Stimulated activated CD8-positive, alpha-beta memory T cell treated with anti-CD3 and anti-CD28 coated beads, Interleukin-4, amount 100 ng/mL, for 1 hour (primary cell): ENCODE results near the gene SPPL2B.

Experiments
- DNase-seq, 2 donors: peaks; one replicate each; pipeline ENCODE4 v3.0.0-alpha.2; 2020; ENCODE audit warnings: low read depth in 2 of 2, low spot score in 1 of 2

SPPL2B gene

DNA sequence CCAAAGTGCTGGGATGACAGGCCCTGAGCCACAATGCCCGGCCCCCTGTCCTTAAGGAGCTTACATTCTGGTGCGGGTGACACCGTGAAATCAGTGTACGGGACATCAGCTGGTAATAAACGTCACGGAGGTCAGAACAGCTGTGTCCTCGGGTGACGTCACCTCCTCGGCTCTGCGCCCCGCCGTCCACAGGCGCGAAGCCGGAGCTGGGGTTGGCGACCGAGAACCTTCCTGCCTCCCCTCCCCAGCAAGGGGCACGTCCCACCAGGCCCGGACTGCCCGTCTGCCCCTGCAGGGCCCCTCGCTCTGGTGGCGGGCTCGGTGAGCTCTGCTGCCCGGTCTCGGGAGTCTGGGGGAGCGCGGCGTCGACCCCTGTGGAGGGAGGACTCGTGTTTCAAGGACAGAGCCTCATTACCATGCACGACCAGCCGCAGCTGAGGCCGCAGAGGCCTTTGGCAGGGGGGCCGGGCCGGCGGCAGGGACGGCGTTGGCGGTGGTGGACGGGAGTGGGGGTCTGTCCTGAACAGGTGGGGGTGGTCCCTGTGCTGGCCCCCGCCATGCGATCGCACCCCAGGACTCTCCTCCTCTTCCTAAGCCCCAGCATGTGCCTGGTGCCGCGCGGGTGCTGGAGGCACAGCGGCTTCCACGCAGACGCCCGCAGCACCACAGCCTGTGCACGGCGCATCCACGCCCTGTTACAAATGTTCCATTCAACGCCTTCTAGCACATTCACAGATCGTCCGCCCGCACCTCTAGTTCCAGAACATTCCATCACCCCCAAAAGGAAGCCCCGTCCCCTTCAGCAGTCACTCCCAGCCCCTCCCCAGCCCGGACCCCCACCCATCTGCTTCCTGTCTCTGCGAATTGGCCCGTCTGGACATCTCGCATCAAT, 25.9 kb upstream of the SPPL2B start:
- no peak for DNase-seq

DNA sequence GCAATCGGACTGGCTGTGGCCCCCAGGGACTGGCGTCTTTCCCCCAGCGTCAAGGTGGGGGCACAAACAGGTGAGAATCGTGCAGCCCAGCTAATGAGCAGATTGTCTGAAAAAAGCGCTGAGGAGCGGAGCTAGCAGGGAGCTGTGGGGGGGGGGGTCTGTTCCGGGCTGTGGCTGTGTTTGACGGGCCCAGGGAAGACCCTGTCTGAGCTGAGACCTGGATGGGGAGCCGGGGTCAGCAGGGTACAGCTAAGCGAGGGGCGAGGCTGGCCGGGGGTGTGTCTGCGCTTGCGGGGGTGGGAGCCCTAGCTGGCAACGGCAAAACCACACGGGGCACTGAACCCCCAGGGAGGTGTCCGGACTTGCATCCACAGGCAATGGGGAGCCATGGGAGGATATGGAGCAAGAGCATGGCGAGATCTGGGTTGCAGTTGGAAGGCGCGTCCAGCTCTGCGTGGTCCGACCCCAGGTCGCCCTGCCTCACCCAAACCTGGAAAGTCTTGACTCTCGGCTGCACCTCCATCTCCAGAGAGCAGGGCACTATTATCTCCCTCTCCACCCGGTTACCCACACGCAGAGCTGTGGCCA, 25.2 kb upstream of the SPPL2B start:
- DNase-seq: no peak

DNA sequence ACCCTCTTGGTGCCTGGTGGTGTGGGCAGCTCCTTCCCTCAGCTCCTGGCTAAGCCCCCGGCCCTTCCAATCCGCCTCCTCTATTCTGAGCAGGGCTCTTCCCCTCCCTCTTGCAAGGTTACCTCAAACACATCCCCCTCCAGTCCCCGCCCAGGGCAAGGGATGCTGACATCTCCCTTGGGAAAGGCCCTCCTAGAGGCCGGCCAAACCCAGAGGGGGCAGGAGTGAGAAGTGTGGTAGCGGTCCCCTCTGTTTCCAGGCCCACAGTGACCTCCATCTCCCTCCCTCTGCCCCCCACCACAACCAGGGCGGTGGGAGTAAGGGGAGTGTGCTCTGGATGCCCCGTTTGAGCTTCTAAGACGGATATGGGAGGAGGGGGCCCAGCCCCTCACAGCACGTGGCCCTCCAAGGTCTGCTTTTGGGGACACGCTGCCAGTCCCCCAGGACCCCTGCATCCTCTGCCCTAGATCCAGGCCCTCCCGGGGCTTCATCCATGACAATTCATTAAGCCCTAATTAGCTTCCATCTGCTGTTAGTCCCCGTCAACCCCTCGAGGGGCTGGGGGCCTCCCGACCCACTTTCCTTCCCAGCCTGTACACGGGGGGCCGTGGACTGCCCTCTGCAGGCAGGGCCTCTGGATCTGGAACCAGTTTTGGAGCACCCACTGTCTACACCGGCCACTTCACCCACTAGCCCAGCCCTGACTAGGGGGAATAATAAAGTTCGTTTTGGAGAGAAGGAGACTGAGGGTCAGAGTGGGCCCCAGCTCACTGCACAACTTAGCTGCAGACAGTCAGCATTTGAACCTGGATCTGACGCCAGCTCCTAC, 22.8 kb upstream of the SPPL2B start:
- no peak for DNase-seq

DNA sequence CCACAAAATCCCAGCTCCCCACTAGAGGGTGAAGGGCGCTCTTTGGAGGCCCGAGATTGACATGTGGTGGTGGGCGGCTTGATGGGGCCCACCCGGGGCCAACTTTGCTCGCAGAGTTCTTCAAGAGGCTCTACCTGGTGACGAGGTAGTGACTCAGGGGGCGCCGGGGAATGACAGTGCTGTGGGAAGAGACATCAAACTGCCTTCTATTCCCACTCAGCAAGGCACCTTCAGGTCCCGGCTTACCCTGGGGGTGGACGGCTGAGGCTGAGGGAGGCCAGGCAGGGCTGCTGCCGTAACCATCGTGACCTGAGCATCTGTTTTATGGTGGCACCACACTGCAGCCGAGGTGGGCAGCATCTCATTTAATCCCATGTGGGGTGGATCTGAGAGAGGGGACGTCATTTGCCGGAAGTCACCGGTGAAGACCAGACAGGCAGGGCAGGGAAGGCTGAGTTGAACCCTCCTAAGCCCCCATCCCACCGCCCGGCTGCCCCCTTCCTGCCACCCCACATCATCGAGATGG, 22.1 kb upstream of the SPPL2B start:
- no peak for DNase-seq

DNA sequence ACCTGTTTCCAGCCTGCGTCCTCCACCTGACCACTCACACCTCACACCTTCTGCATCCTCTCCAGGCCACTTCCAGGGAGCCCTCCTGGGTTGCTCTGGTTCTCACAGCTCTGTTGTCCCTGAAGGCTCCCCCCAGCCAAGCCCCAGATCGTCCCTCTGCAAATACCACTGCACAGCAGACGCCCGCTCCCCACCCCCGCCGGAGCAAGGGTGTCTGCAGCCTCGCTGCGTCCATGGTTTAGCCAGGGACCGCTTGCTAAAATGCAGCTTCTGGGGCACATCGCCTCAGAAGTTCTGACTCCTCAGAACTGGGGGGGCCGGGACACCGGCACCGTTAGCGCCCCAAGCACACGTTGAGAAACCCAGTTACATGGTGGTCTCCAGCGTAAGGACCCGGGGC, 21.5 kb upstream of the SPPL2B start:
- DNase-seq: no peak

DNA sequence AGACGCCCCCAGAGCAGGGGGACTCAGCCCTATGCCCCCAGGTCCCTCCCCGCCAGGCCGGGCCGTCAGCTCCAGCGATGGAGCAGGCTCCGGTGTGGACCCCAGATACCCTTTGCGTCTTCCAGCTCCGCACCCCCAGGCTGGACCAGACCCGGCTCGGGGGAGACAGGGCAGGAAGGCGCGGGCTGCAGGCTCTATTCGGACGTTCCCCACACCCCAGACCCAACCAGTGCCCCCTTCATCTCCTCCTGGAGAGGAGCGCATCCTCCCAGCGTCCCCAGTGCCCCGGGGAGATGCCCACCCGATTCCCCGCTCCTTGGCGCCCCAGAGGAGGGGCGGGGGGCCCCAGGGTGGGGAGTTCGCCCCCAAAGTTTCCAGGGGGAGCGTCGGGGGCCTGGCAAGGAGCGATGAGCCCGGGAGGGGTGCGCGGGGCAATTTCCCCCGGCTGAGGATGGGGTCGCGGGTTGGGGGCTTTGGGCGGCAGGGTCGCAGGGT, 20.9 kb upstream of the SPPL2B start:
- no peak for DNase-seq

DNA sequence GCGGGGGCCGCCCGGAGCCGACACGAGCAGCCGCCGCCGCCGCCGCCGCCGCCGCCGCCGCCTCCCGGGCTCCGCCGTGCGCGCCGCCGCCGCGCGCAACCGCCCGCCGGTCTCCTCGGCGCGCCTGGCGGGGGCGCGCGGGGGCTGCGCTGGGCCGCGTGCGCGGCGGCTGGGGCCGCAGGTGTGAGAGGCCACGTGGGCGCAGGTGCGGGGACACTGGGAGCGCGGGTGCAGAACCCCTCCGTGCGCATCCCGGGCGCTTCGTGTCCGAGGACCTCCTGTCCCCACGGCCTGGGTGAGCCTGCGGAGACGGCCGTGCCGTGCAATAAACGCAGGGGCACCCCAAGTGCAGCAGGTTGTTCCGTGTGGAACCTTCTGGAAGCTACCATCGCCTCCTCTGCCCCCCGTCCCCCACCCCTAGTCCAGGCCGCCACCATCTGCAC, 20.3 kb upstream of the SPPL2B start, which contains the start of gene LINGO3:
Gene LINGO3 (minus strand): TSS at position 41 of the 443 bp plus-strand sequence. CDS start 16,378 bp downstream, outside the sequence.
- no peak for DNase-seq

DNA sequence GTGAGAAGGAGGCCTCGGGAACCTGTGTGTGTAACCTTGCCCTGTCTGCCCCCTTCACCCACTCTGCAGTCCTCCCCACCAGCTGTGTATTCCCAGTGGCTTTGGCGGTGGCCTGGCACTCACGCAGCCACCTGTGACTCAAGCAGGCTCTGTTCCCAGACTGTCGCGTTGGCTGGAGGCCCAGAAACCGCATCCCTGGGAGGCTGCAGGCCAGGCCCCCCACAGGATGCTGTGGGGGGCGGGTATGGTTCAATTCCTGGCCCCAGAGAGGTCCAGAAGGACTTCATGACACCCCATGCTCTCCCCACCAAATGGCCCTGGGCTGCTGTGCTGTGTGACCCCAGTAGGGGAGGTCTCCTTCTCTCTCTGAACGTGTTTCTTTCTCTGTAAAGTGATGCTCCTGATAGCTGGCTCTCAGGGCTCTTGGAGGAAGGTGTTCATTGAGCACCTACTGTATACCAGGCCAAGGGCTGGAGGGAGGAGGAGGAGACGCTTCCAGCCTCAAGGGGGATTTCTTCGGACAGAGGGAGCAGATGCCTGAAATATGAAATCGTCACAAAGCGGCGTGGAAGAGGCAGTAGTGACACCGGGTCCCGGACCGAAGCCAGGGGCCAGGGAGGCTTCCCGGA, 18.6 kb upstream of the SPPL2B start:
- no peak for DNase-seq

DNA sequence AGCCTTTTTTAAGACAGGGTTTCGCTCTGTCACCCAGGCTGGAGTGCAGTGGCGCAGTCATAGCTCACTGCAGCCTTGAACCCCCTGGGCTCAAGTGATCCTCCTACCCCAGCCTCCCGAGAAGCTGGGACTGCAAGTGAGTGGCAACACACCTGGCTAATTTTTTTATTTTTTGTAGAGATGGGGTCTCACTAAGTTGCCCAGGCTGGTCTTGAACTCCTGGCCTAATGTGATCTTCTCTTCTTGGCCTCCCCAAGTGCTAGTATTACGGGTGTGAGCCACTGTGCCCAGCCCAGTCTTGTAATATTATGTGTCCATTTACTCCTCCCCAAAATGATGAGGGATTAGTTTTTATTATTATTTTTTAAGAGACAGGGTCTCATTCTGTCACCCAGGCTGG, 17.4 kb upstream of the SPPL2B start:
- DNase-seq: no peak

DNA sequence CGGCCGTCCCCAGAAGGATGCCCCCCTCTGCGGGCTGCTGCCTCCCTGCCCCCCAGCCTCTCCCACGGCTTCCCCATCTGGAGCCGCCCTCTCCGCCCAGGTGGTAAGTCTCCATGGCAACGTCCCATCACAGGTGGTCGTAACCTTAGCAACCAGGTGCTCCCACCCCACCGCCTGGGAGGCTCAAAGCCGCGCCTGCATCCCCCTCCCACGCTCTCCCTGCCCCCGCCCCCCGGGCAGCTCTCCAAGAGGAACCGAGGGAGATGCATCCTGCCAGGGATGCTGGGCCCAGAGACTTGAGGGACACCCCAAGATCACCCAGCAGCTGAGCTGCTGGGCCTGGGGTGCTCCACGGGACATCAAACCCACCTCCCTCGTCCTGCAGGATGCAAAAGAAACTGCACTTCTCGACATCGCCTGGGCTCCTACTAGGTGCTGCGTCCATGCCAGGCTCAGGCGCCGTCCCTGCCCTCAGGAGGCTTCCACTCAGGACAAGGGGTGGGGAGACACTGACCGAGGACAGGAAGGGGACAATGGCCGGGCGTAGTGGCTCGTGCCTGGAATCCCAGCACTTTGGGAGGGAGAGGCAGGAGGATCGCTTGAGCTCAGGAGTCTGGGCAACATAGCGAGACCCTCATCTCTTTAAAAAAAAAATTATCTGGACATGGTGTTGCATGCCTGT, 15.5 kb upstream of the SPPL2B start:
- DNase-seq: no peak

DNA sequence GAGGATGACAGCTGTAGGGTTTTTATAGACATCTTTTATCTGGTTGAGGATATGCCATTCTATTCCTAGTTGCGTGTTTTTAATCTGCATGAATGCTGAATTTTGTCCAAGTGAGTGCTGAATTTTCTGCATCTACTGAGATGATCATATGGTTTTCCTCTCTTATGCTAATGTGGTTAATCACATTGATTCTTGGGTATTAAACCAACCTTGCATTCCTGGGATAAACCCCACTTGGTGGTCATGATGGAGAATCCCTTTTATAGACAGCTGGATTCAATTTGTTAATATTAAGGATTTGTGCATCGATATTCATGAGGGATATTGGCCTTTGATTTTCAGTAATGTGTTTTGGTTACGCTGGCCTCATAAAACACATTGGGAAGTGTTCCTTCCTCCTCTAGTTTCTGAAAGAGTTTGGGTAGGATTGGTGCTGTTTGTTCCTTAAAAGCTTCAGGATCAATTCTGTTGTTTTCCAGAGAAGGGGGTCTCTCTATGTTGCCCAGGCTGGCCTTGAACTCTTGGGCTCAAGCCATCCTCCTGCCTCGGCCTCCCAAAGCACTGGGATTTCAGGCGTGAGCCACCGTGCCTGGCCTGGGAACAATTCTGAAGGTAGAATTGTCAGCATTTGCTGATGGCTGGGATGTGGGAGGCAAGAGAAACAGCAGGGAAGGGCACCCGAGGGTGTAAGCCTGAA, 13.2 kb upstream of the SPPL2B start:
- DNase-seq: no peak

DNA sequence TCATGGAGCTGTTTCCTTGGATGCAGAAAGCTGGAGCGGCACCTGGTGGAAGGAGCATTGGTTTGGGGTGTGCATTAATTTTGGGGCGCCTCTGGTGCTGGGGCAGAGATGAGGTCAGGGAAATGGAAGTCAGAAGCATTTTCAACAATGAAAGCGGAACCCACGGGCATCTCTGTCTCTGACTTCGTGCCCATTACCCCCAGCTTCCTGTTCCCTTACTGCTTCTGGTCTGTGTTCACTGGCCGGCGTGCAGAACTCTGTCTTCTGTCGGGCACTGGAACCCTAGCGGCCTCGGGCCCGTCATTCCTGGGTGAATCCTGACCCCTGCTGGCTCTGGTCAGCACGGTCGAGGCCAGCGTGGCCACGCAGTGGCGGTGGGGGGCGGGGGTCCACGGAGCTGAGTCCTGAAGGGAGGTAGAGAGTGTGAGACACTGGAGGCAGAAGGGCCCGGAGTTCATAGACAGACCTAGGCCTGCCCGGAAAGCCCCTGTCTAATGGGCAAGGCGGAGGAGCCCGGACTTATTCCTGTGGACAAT, 12.6 kb upstream of the SPPL2B start:
- no peak for DNase-seq

DNA sequence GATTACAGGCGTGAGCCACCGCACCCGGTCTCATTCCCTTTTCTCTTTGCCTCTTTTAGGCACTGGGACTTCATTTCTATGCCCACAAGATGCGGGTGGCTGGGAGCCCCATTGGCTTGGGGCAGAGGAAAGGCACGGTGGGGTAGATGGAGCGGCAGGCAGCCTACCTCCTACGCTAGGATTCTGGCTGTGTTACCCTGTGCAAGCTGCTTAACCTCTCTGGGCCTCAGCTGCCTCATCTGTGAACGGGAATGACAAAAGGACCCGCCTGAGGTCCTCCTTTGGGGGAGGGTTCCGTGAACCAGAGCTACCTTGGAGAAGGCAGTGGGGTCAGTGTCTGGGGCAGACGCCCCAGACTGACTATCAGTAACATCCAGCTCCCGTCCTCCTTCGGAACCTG, 11.2 kb upstream of the SPPL2B start:
- no peak for DNase-seq

DNA sequence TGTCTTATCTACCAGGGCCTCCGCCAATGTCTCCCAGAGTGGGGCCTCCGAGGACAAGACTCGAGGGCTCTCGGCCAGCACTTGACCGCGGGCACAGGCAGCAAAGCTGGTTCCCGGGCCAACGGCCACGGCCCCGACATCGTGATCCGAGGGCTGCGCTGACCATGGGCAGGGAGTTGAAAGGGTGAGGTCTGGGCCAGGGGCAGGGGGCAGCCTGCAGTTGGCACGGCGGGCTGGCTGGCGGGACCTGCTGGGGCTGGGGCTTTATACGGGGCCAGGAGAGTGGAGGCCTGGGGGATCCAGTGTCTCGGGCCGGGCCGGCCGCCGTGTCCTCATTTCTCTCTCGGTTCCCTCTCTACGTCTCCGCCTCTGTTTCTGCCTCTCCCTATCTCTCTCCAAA, 10.7 kb upstream of the SPPL2B start:
- no peak for DNase-seq

DNA sequence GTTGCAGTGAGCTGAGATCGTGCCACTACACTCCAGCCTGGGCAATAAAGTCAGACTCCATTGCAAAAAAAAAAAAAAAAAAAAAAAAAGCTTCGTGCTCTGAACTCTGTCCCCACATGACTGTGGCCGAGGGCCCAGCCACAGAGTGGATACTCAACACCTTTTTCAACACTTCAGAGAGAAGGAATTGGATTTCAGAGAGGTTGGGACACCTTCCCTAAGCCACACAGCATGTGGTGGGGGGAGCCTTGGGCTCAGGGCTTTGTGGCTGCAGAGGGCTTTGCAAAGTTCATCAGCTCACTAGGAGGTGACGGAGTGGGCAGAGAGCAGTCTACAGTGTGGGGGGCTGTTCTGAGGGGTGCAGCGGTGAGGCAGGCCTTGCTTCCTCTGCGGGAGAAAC, 9.6 kb upstream of the SPPL2B start:
- DNase-seq: no peak

DNA sequence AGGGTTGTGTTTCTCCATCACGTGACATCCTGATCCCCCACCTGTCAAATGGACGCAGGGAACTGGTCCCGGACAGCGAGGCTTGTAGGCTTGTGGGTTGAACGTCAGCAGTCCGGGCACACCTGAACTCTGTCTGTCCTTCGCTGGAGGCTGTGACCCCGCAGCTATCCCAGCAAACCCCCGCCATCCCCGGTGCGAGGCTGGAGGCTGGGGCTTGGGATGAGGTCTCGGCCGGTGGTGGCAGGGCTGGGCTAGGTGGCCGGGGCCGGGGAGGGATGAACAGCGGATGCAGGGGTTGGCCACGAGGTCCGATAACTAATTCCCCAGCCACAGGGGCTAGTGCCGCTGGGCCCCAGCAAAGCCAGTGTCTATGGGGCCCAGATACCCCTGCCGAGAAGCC, 8.9 kb upstream of the SPPL2B start:
- no peak for DNase-seq

DNA sequence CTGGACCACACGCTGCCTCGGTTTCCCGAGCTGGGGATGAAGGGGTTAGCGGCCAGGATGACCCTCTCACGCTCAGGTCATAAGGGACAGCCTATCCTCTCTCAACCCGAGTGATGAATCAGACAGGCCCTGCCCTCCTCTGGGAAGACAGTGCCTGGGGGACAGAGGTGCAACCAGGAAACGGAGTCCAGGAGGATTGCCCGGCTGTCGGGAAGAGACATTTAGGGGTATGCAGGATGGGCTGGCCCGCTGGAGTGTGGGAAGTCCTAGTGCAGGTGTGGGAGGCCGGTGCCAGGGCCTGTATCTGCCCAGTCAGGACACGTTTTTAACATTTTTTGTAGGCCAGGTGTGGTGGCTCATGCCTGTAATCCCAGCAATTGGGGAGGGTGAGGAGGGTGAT, 8.4 kb upstream of the SPPL2B start:
- no peak for DNase-seq

DNA sequence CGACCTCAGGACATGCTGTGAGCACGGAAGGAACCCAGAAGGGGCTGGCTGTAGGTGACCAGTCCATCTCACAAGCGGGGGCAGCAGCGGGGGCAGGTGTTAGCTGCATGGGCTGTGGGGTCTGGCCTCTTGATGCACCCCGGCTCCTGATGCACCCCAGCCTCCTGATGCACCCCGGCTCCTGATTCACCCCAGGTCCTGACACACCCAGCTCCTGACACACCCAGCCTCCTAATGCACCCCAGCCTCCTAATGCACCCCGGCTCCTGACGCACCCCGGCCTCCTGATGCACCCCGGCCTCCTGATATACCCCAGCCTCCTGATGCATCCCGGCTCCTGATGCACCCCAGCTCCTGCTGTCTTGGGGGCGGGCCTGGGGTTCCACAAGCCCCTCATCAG, 7.5 kb upstream of the SPPL2B start:
- DNase-seq: no peak

DNA sequence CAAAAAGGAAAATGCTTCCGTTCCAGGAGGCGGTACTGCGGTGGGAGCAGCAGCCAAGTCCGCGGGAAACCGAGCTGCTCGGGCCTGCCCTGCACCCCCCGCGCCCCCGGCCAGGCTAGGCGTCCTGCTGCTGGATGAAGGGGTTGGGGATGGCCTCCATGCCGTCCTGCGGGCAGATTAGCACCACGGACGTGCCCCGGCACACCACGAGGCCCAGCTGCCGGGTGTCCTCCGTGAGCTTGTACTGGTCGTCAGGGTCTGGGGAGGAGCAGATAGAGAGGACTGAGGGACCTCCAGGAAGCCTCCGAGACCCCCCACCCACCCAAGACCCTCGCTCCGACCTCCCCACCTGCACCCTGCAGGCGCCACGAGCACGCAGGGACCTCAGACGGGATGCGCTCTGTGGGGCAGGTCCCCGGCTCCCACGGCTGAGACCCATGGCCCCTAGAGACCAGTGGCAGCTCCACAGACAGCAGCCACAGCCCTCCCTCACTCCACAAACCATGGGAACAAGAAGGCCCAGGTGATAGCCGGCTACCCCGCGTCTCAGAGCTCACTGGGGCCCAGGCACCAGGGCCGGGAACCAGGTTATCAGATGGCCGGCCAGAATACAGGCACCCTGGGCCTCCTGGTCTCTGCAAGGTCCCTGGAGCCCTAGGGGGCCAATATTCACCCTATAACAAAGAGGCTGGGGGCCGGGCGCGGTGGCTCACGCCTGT, 6.8 kb upstream of the SPPL2B start:
- no peak for DNase-seq
